Tibial artery (tissue), 4 donors: Measurements from ENCODE around the gene DLX3.

Source experiments
- DNase-seq, 2 donors: peaks; one replicate each; pipeline ENCODE4 v3.0.0-alpha.2; 2019
- H3K27ac ChIP-seq, 2 donors: fragments of 200-600 bp; sonication (generic) in 1 of 2; 1 replicate in 1 of 2; 2 replicates in 1 of 2; pipeline ENCODE4 v1.5.1; 2018 to 2019; ENCODE audit warnings: mild to moderate bottlenecking in 1 of 2
- H3K27me3 ChIP-seq, 2 donors: fragments of 200-600 bp; sonication (generic) in 1 of 2; one replicate each; pipeline versions ENCODE4 v1.5.1 to v1.6.0; 2016 to 2019
- H3K36me3 ChIP-seq, 3 donors: fragments of 200-600 bp; sonication (generic) in 2 of 3; one replicate each; pipeline ENCODE4 v1.5.1; 2016 to 2019; ENCODE audit warnings: mild to moderate bottlenecking in 2 of 3
- H3K4me1 ChIP-seq, 4 donors: fragments of 200-600 bp; sonication (generic) in 2 of 4; 1 replicate in 3 of 4; 2 replicates in 1 of 4; pipeline ENCODE4 v1.5.1; 2016 to 2019
- H3K4me3 ChIP-seq, 2 donors: fragments of 200-600 bp; sonication (generic) in 1 of 2; 1 replicate in 1 of 2; 2 replicates in 1 of 2; pipeline ENCODE4 v1.5.1; 2018 to 2019; ENCODE audit warnings: mild to moderate bottlenecking in 2 of 2
- H3K9me3 ChIP-seq, 3 donors: fragments of 200-600 bp; sonication (generic) in 1 of 3; one replicate each; pipeline ENCODE4 v1.5.1; 2016 to 2019
- intact Hi-C: fragments of 100-400 bp; cut with DNase I; formaldehyde crosslinking; loops from one replicate; pipeline ENCODE4 v1.15.0; 2023; ENCODE audit warnings: low total_unique reads
- TF ChIP-seq, protein P1 (sequence below), 2 experiments: fragments of 200-600 bp in 1 of 2; fragments of 450-650 bp in 1 of 2; IDR thresholded peaks; one replicate each; pipeline ENCODE4 v1.5.1; 2017 to 2019; ENCODE audit warnings: antibody characterized with exemption in 2 of 2, mild to moderate bottlenecking in 1 of 2, moderate library complexity in 1 of 2

The DLX3 gene

DNA sequence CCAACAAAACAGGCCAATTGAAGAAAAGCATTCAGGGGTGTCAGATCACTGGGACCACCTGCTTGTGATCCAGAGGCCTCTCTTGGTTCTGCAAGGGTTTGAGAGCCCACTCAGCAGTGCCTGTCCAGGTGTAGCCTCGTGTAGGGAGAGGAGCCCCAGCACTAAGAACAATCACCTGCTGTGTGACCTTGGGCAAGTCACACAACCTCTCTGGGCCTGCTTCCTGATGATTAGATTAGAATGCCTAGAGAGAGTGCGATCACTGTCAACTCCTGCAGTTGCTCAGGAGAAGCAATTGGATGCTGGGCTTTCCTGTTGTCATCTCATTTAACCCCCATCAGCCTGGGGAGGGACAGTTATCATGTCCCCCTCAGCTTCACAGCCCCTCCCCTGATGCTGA lies 10.2 kb downstream of the DLX3 start:
- intact Hi-C loops, result no loop called here
- TF ChIP-seq, protein P1, sequence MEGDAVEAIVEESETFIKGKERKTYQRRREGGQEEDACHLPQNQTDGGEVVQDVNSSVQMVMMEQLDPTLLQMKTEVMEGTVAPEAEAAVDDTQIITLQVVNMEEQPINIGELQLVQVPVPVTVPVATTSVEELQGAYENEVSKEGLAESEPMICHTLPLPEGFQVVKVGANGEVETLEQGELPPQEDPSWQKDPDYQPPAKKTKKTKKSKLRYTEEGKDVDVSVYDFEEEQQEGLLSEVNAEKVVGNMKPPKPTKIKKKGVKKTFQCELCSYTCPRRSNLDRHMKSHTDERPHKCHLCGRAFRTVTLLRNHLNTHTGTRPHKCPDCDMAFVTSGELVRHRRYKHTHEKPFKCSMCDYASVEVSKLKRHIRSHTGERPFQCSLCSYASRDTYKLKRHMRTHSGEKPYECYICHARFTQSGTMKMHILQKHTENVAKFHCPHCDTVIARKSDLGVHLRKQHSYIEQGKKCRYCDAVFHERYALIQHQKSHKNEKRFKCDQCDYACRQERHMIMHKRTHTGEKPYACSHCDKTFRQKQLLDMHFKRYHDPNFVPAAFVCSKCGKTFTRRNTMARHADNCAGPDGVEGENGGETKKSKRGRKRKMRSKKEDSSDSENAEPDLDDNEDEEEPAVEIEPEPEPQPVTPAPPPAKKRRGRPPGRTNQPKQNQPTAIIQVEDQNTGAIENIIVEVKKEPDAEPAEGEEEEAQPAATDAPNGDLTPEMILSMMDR (IDR thresholded peaks at IDR 0.05), result no peak

DNA sequence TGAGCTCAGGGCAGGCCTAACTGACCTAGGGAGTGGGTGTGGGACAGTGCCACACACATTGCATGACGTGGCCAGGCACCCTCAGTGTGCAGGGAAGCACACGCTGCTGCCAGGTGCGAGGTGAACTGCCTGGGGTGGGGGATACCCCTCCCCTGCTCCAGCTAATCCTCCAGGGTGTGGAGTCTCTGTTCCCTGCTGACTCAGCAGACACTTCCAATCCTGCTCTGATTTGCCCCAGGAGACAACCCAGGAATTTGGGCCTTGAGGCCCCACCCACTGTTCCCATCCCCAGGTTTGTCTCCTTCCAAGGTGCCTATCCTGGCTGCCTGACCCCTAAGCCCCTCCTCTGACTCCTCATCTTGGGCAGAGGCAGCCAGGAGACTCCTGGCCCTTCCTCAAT lies 10.7 kb downstream of the DLX3 start:
- intact Hi-C loops, result no loop called here
- Histone ChIP-seq H3K4me3 (no peak overlapping the region), H3K27ac (no peak overlapping the region), H3K36me3 (no peaks in the 10 kb centered on the region), H3K4me1 (peaks cover 0 to 24% (median 11%) of the 10 kb centered on the region in 4 donors), H3K9me3 (no peaks in the 10 kb centered on the region), H3K27me3 (peaks cover 0 to 52% of the 10 kb centered on the region in 2 donors)
- TF ChIP-seq, protein P1 (IDR thresholded peaks at IDR 0.05), result no peak
- no peak for DNase-seq

More for the DNA sequence above, 10.2 kb downstream of the DLX3 start:
- H3K36me3 ChIP-seq, result no peaks in the 10 kb centered on the region
- H3K4me1 ChIP-seq, result peaks cover 0 to 24% (median 11%) of the 10 kb centered on the region in 4 donors
- no peak overlapping the region for H3K4me3 ChIP-seq
- no peaks in the 10 kb centered on the region for H3K9me3 ChIP-seq
- H3K27me3 ChIP-seq, result peaks cover 0 to 52% of the 10 kb centered on the region in 2 donors
- DNase-seq, result no peak
- H3K27ac ChIP-seq, result no peak overlapping the region

DNA sequence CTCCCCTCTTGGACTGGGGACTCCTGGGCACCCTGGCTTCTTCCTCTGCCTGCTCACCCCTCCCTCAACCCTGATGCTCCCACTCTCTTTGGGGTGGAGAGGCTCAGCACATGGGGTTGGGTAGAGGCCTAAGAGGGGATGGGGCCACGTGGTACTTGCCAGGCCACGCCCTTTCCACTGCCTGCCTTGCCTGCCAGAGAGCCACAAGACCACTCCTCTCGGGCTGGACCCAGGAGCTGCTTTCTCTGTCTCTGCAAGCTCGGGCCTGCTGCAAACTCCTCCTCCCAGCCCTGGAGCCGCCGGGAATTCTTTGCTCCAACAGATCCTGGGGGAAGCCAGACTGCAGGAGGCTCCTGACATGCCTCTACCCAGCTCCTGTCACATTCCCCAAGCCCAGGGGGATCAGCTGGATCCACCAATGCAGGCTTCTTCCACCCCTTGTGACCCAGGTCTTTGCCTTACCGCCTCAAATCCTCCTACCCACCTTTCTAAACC lies 14.3 kb downstream of the DLX3 start:
- no peak overlapping the region for H3K27ac ChIP-seq
- peaks cover 0 to 56% of the 10 kb centered on the region in 2 donors for H3K27me3 ChIP-seq
- peaks cover 0 to 12% (median 4%) of the 10 kb centered on the region in 4 donors for H3K4me1 ChIP-seq
- DNase-seq, result no peak
- H3K9me3 ChIP-seq, result no peaks in the 10 kb centered on the region
- intact Hi-C loops, result no loop called here
- no peak overlapping the region for H3K4me3 ChIP-seq
- TF ChIP-seq, protein P1 (IDR thresholded peaks at IDR 0.05), result no peak
- H3K36me3 ChIP-seq, result no peaks in the 10 kb centered on the region

DNA sequence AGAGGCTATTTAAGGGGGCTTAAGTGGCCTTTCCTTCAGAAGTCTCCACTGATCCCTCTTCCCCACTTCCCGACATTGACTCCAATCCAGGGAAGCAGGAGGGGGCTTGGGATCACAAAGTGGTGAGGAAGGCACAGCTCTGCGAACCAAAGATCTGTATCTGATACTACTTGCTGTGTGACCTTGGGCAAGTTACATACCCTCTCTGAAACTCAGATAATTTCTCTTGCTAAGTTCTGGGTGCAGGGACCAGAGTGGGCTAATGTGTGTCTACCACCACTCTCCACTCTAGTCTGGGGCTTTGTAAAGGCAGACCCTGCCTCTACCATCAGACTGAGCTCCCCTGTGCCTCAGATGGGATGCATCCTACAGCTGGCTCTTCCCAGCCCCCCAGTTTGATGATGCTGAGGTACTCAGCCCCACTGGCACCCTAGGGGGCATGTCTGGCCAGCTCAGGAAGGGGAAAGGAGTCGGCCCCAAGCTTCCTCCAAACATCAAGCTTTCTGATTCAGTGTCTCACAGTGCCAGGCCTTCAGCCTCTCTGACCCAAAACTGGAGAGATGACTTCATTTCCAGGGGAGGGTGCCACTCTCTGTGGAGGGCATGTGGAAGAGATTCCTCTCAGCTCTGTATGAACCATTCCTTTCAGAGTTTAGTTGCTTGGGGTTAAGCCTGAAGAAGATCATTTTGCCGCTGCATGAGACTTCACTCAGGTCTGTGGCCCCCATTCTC lies 15.1 kb downstream of the DLX3 start:
- Histone ChIP-seq H3K4me1 (peaks cover 0 to 10% (median 0%) of the 10 kb centered on the region in 4 donors), H3K27me3 (peaks cover 0 to 62% of the 10 kb centered on the region in 2 donors)

DNA sequence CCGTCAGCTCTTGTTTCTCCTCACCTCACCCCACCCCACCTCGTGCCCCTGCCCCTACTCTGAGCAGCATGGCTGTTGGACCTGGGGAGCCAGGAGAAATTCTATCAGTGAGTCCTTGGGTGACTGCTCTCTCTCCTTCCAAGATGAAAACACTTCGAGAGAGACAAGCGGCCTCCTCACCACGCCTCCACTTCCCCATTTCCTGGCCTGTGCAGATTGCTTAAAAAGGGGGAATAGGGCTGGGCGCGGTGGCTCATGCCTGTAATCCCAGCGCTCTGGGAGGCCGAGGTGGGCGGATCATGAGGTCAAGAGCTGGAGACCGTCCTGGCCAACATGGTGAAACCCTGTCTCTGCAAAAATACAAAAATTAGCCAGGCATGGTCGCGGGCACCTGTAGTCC lies 16.5 kb downstream of the DLX3 start:
- Histone ChIP-seq H3K36me3 (no peaks in the 10 kb centered on the region), H3K4me3 (no peak overlapping the region), H3K9me3 (no peaks in the 10 kb centered on the region), H3K4me1 (peaks cover 0 to 10% (median 0%) of the 10 kb centered on the region in 4 donors), H3K27ac (no peak overlapping the region), H3K27me3 (peaks cover 0 to 69% of the 10 kb centered on the region in 2 donors)
- TF ChIP-seq, protein P1 (IDR thresholded peaks at IDR 0.05), result no peak
- DNase-seq, result no peak
- intact Hi-C loops, result no loop called here

More for the DNA sequence above, 15.1 kb downstream of the DLX3 start:
- no peak overlapping the region for H3K27ac ChIP-seq
- no peaks in the 10 kb centered on the region for H3K9me3 ChIP-seq
- H3K36me3 ChIP-seq, result no peaks in the 10 kb centered on the region
- TF ChIP-seq, protein P1 (IDR thresholded peaks at IDR 0.05), result no peak
- intact Hi-C loops, result no loop called here
- no peak overlapping the region for H3K4me3 ChIP-seq
- DNase-seq, result no peak
